Neutrophil (primary cell): Measurements from ENCODE around the gene RAE1.

ENCODE experiments used
- H3K27ac ChIP-seq: fragments of 200-600 bp; sonication (generic); 2 replicates; pipeline ENCODE4 v1.5.1; 2016; ENCODE audit warnings: mild to moderate bottlenecking, moderate library complexity
- H3K27me3 ChIP-seq: fragments of 200-600 bp; sonication (generic); 2 replicates; pipeline ENCODE4 v1.6.0; 2016; ENCODE audit warnings: mild to moderate bottlenecking
- H3K36me3 ChIP-seq: fragments of 200-600 bp; sonication (generic); 2 replicates; pipeline ENCODE4 v1.5.1; 2017
- H3K4me1 ChIP-seq, 2 experiments: fragments of 200-600 bp in 1 of 2; sonication (generic) in 1 of 2; 1 replicate in 1 of 2; 2 replicates in 1 of 2; pipeline versions ENCODE4 v1.5.1 to v1.6.1; 2013 to 2016; ENCODE audit warnings: low read depth in 1 of 2, low read length in 1 of 2, mild to moderate bottlenecking in 1 of 2, moderate library complexity in 1 of 2; ENCODE audit not compliant: control insufficient read depth in 1 of 2, insufficient read depth in 1 of 2
- H3K4me3 ChIP-seq, 2 experiments: fragments of 200-600 bp in 1 of 2; sonication (generic) in 1 of 2; 1 replicate in 1 of 2; 2 replicates in 1 of 2; pipeline ENCODE4 v1.5.1; 2013 to 2016; ENCODE audit warnings: low read depth in 1 of 2, low read length in 1 of 2, mild to moderate bottlenecking in 1 of 2, moderate library complexity in 1 of 2
- H3K9me3 ChIP-seq: fragments of 200-600 bp; sonication (generic); 2 replicates; pipeline ENCODE4 v1.5.1; 2016
- TF ChIP-seq, protein P1 (sequence below): fragments of 200-600 bp; sonication (generic); IDR thresholded peaks from 2 replicates; pipeline ENCODE4 v1.5.1; 2016; ENCODE audit warnings: antibody characterized with exemption

RAE1 gene

GRCh38 chr20:57388953-57389694 is 38.1 kb downstream of the RAE1 start:
- peaks cover 16% of the 10 kb centered on the region for H3K36me3 ChIP-seq
- H3K9me3 ChIP-seq: no peaks in the 10 kb centered on the region
- H3K27me3 ChIP-seq: no peaks in the 10 kb centered on the region
- peak overlapping the region; percentile 52 for H3K27ac ChIP-seq
- peaks cover 61 to 62% of the 10 kb centered on the region in 2 experiments for H3K4me1 ChIP-seq
- peak overlapping the region; percentile 61 to 68 for H3K4me3 ChIP-seq
- TF ChIP-seq, protein P1, sequence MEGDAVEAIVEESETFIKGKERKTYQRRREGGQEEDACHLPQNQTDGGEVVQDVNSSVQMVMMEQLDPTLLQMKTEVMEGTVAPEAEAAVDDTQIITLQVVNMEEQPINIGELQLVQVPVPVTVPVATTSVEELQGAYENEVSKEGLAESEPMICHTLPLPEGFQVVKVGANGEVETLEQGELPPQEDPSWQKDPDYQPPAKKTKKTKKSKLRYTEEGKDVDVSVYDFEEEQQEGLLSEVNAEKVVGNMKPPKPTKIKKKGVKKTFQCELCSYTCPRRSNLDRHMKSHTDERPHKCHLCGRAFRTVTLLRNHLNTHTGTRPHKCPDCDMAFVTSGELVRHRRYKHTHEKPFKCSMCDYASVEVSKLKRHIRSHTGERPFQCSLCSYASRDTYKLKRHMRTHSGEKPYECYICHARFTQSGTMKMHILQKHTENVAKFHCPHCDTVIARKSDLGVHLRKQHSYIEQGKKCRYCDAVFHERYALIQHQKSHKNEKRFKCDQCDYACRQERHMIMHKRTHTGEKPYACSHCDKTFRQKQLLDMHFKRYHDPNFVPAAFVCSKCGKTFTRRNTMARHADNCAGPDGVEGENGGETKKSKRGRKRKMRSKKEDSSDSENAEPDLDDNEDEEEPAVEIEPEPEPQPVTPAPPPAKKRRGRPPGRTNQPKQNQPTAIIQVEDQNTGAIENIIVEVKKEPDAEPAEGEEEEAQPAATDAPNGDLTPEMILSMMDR: peak; percentile 58

DNA sequence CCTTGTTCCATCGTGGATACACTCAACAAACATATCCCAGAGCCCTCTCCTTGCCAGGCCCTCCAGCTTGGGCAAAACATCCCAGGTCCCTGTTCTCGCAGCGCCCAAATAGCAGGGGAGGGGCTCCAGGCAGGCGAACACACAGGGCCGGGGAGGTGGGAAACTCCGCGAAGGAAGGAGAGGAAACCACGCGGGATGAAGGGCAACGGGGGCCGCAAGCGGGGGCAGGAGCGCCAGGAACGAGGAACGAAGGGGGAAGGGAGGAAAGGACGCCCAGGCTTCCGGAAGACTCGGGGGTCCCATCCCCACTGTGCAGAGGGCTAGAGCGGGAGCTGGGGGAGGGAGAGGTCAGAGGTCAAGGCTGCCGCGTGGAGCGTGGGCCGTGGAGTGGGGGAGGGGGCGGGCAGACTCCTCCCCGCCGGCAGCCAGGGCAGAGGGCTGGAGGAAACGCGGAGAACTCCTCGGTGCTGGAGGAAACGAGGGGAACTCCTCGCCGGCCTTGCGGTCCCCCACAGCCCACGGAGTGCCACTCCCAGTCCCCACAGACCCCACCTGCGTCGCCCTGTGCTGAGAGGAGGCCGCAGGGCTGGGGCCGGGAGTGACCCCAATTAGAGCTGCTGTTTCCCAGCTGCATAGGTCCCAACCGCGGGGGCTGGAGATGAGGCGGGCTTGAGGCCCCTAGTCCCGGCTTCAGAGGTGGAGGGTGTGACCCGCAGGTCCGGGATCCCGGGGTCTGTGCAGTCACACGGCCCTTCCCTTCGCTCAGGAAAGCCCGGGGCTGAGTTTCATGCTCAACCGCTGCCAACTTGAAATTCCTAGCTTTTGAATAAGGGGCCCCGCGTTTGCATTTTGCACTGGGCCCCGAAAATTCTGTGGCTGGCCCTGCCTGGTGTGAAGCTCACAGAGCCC is 38.9 kb downstream of the RAE1 start:
- Histone ChIP-seq H3K36me3 (peaks cover 22% of the 10 kb centered on the region), H3K9me3 (no peaks in the 10 kb centered on the region), H3K27ac (peak overlapping the region; percentile 52), H3K4me3 (peak overlapping the region; percentile 61 to 68), H3K27me3 (no peaks in the 10 kb centered on the region), H3K4me1 (peaks cover 61 to 63% of the 10 kb centered on the region in 2 experiments)
- TF ChIP-seq, protein P1: no peak

GRCh38 chr20:57390604-57391438 is 39.8 kb downstream of the RAE1 start, which contains the start of gene RBM38:
RBM38 (plus strand) TSS chr20:57391396; CDS start chr20:57391582, 186 bp downstream.
- TF ChIP-seq, protein P1: peak; percentile 28
- Histone ChIP-seq H3K36me3 (peaks cover 31% of the 10 kb centered on the region), H3K4me1 (peaks cover 61 to 63% of the 10 kb centered on the region in 2 experiments)

GRCh38 chr20:57391439-57392301 is 40.6 kb downstream of the RAE1 start:
- peak overlapping the region; percentile 90 for H3K27ac ChIP-seq
- peak overlapping the region; percentile 71 to 90 for H3K4me3 ChIP-seq
- peaks cover 39% of the 10 kb centered on the region for H3K36me3 ChIP-seq
- H3K27me3 ChIP-seq: no peaks in the 10 kb centered on the region
- peaks cover 69 to 70% of the 10 kb centered on the region in 2 experiments for H3K4me1 ChIP-seq
- no peaks in the 10 kb centered on the region for H3K9me3 ChIP-seq
- TF ChIP-seq, protein P1: no peak

More at GRCh38 chr20:57390604-57391438, 39.8 kb downstream of the RAE1 start, which contains the start of gene RBM38:
- no peaks in the 10 kb centered on the region for H3K27me3 ChIP-seq
- H3K4me3 ChIP-seq: peak within 1 kb of the TSS; percentile 71 to 90
- no peaks in the 10 kb centered on the region for H3K9me3 ChIP-seq
- H3K27ac ChIP-seq: peak within 1 kb of the TSS; percentile 90
